AG04450 (cell line): ENCODE measurements around the gene EGFL8. TPM values are rescaled to one million over a fixed set of nuclear protein-coding genes. Genes with fewer than 3 reads are reported as not detected.
A peak's percentile ranks its signal among the peaks of the same experiment; 100 is the strongest.
"Not testable (repeated sequence)": the region's sequence is repeated elsewhere in the genome, so short reads cannot be mapped to it uniquely, and the experiment has no call there.

Experiments
- CTCF ChIA-PET: fragments of 300-600, 350-600 bp; formaldehyde crosslinking; extraction: SDS; loops from one replicate; lab custom pipeline; 2022; ENCODE audit warnings: antibody characterized with exemption, inconsistent platforms; lab: Charles Lee
- POLR2A ChIA-PET: fragments of 350-600 bp; formaldehyde crosslinking; extraction: SDS; loops from one replicate; lab custom pipeline; 2021; ENCODE audit warnings: antibody characterized with exemption, inconsistent platforms; lab: Yijun Ruan, JAX
- DNase-seq: peaks from one replicate; pipeline ENCODE4 v3.0.0-alpha.2; 2011; ENCODE audit warnings: low read depth, low spot score
- H3K27ac ChIP-seq: one replicate; pipeline ENCODE4 v1.5.1; 2012; ENCODE audit warnings: low read depth, low read length, control low read depth
- H3K27me3 ChIP-seq: one replicate; pipeline ENCODE4 v1.6.0; 2012; ENCODE audit warnings: low read length; ENCODE audit not compliant: control insufficient read depth, insufficient read depth
- H3K4me3 ChIP-seq: 2 replicates; pipeline ENCODE4 v1.5.1; 2011; ENCODE audit warnings: mild to moderate bottlenecking, low read depth, low read length, control low read depth
- H3K9me3 ChIP-seq: 2 replicates; pipeline ENCODE4 v1.5.1; 2012; ENCODE audit warnings: low read length; ENCODE audit not compliant: control insufficient read depth, insufficient read depth
- CTCF ChIP-seq: IDR thresholded peaks from 2 replicates; pipeline ENCODE4 v1.5.1; 2011; ENCODE audit warnings: low read depth, low read length, control low read depth, inconsistent platforms
- polyA plus RNA-seq: library from polyadenylated mRNA; depleted of rRNA; stranded (reverse); fragments of >200 nt; gene quantifications from 2 replicates; pipeline ENCODE4 v1.2.3, GENCODE V29; 2011

EGFL8 gene
- polyA plus RNA-seq, 1 experiment: 2.8 TPM

- POLR2A ChIA-PET: interaction anchor here (1.0 kb wide), 1 partner anchor 16 kb away, joined by 3 read pairs; the partner anchor contains the start of gene AGPAT1
- peaks cover 4% of the 10 kb centered on the region; the same call in 1 of the 2 replicates for H3K9me3 ChIP-seq
- no peaks in the 10 kb centered on the region for H3K27me3 ChIP-seq
- DNase-seq: no peak
- TF ChIP-seq CTCF: no peak
- CTCF ChIA-PET: no interaction called here
- H3K4me3 ChIP-seq: 0 out of 2 replicates have a peak within 1 kb of the TSS, but pooled peaks have one; percentile 10
- H3K27ac ChIP-seq: peak within 1 kb of the TSS; percentile 39
Observed at GRCh38 chr6:32192608-32193039, 28.2 kb downstream of the EGFL8 start, which contains the start of gene GPSM3. Gene GPSM3, minus strand, starts transcription at chr6:32192643. Its CDS starts 130 bp downstream, at chr6:32192513.

- POLR2A ChIA-PET: interaction anchor here (1.0 kb wide), 1 partner anchor 17 kb away, joined by 3 read pairs; the partner anchor contains the start of gene AGPAT1
- CTCF ChIA-PET, DNase-seq: not testable (repeated sequence)
Observed at GRCh38 chr6:32193096-32193495, 28.7 kb downstream of the EGFL8 start.

GRCh38 chr6:32194388-32194787, 30.0 kb downstream of the EGFL8 start:
- ChIA-PET POLR2A (interaction anchor here (1.8 kb wide), 1 partner anchor 777 kb away, joined by 30 read pairs; no protein-coding TSS in a partner anchor), CTCF (interaction anchor here (1.2 to 2.0 kb wide), 4 partner anchors 15 to 75 kb away, joined by 3 to 13 read pairs (median 8); partner anchors contain the start of genes ATF6B and PRRT1)
- DNase-seq: no peak
- H3K27ac ChIP-seq: no peak overlapping the region
- peaks cover 1% of the 10 kb centered on the region; the same call in 1 of the 2 replicates for H3K9me3 ChIP-seq
- no peaks in the 10 kb centered on the region for H3K27me3 ChIP-seq
- H3K4me3 ChIP-seq: no peak overlapping the region
- no peak for TF ChIP-seq CTCF

More at GRCh38 chr6:32193096-32193495, 28.7 kb downstream of the EGFL8 start:
- H3K27ac ChIP-seq, H3K9me3 ChIP-seq, H3K4me3 ChIP-seq, H3K27me3 ChIP-seq: not testable (repeated sequence)

- peak; percentile 65 for TF ChIP-seq CTCF
Observed at GRCh38 chr6:32194825-32195651, 30.6 kb downstream of the EGFL8 start.

GRCh38 chr6:32195652-32195901, 31.2 kb downstream of the EGFL8 start:
- Histone ChIP-seq H3K27ac (no peak overlapping the region), H3K27me3 (no peaks in the 10 kb centered on the region), H3K4me3 (peak overlapping the region; percentile 83), H3K9me3 (no peaks in the 10 kb centered on the region; the same call in 1 of the 2 replicates)
- peak; percentile 100 for DNase-seq
- POLR2A ChIA-PET: interaction anchor here (0.7 to 2.0 kb wide), 7 partner anchors 19 to 1122 kb away, joined by 3 to 30 read pairs (median 11); partner anchors contain the start of genes ATF6B, FKBPL and ZBTB22
- peak; percentile 56 for TF ChIP-seq CTCF
- CTCF ChIA-PET: interaction anchor here (0.6 to 2.1 kb wide), 32 partner anchors 8 to 1933 kb away, joined by 3 to 18 read pairs (median 4); partner anchors contain the start of genes AGPAT1, ATF6B, ATP6V1G2 and EGFL8

More at GRCh38 chr6:32194825-32195651, 30.6 kb downstream of the EGFL8 start:
- H3K27me3 ChIP-seq: no peaks in the 10 kb centered on the region
- ChIA-PET CTCF (interaction anchor here (0.5 to 2.1 kb wide), 31 partner anchors 9 to 1018 kb away, joined by 3 to 18 read pairs (median 4); partner anchors contain the start of genes AGPAT1, ATF6B, ATP6V1G2 and EGFL8), POLR2A (interaction anchor here (0.5 to 2.0 kb wide), 8 partner anchors 18 to 1123 kb away, joined by 3 to 30 read pairs (median 8); partner anchors contain the start of genes ATF6B, FKBPL and ZBTB22)
- H3K9me3 ChIP-seq: no peaks in the 10 kb centered on the region; the same call in 1 of the 2 replicates
- peak overlapping the region; percentile 84 for H3K27ac ChIP-seq
- H3K4me3 ChIP-seq: peak overlapping the region; percentile 60
- DNase-seq: no peak
